ENCODE data around the gene SLC17A9.

DNA sequence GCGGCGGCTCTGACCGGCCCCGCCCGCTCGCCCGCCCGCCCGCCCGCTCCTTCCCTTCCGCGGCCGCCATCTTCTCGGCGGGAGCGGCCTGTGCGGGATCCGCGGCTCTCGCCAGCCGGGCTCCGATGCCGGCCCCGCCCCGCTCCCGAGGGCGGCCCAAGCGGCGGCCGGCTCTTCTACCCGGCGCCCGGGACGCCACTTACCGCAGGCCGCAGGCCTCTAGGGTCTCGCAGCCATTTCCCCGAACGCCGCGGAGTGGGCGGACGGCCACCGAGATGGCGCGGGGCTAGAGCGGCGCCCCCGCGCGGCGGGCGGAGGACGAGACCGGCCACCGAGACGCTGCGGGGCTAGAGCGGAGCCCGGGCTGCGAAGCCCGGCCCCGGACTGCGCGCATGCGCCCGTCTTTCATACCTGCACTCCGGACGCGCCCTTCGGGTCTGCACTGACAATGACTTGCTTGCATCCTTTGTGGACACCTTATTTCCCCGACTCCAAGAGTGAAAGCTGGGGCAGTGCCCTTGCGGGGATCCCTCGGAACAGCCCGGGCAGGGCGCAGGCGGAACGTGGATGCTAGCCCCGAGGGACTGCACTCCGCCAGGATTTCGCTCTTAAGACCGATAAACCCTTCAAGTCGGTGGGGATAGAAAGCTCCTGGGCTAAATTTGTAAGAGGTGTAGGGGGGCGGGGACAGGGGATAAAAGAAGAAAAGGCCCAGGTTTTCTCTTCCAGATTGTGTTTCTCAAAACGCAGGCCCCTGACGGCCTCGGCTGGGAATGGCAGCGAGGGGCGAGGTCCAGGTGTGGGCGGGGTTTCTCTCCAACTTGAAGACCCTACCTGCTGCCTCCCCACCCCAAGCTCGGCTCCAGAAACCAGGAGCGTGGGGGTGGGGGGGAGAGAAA, 26.0 kb upstream of the SLC17A9 start, which contains the start of gene DIDO1:
- TF ChIP-seq YY1 (IDR thresholded peaks at IDR 0.05; ENCODE audit: insufficient read depth, insufficient read length) (no peak), ZNF274 (IDR thresholded peaks at IDR 0.05; ENCODE audit: low read depth, low read length) (no peak)

All from NT2/D1 (cell line).